CD4-positive, alpha-beta T cell treated with Interleukin-1 beta for 1 hour (primary cell): ENCODE results near the gene KIR2DL4.
"Not testable (repeated sequence)": the region's sequence is repeated elsewhere in the genome, so short reads cannot be mapped to it uniquely, and the experiment has no call there.

Experiments
- DNase-seq, 2 donors: peaks; one replicate each; pipeline ENCODE4 v3.0.0-alpha.2; 2020 to 2022

The KIR2DL4 gene

DNA sequence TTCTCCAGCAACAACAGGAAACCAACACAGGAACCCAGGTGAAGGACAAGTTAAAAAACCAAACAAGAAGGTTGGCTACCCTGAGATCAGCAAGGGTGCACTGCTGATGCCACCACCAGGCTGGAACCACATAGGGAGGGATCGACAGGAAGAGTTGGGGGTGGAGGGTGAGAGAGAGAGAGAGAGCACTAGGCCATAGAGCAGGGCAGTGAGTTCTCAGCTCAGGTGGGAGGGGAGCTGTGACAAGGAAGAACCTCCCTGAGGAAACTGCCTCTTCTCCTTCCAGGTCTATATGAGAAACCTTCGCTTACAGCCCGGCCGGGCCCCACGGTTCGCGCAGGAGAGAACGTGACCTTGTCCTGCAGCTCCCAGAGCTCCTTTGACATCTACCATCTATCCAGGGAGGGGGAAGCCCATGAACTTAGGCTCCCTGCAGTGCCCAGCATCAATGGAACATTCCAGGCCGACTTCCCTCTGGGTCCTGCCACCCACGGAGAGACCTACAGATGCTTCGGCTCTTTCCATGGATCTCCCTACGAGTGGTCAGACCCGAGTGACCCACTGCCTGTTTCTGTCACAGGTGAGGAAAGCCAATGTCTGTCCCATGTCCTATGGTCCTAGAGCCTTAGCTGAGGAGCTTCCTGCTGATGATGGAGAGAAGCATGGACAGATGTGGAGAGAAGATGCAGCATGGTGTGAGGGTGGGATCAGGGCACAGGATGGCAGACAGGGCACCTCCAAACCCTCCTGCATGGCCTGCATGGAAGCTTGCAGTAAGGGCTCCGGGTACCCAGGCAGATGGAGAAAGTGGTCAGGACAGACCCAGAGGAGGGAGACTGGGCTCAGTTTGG is 2.5 kb downstream of the KIR2DL4 start:
- no peak for DNase-seq

DNA sequence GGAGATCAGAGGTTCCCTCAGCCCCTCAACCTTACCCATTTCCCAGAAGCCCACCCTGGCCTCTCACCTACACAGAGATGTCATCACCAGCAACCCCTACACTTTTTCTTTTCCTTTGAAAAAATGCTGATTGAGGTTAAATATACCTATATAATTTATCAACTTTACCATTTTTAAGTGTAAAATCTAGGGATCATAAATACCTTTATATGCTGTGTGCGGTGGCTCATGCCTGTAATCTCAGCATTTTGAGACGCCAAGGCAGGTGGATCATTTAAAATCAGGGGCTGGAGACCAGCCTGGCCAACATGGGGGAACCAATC is 3.1 kb downstream of the KIR2DL4 start:
- DNase-seq: no peak

- DNase-seq: not testable (repeated sequence)
Observed at GRCh38 chr19:54814571-54814970, 11.2 kb downstream of the KIR2DL4 start.

DNA sequence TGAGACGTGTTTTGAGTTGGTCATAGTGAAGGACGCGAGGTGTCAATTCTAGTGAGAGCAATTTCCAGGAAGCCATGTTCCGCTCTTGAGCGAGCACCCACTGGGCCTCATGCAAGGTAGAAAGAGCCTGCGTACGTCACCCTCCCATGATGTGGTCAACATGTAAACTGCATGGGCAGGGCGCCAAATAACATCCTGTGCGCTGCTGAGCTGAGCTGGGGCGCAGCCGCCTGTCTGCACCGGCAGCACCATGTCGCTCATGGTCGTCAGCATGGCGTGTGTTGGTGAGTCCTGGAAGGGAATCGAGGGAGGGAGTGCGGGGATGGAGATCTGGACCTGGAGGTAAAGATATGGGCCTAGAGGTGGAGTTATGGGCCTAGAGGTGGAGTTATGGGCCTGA is 12.8 kb downstream of the KIR2DL4 start, which contains the start of gene KIR3DL1:
TSS of gene KIR3DL1 (plus strand) at position 218 of the 400 bp plus-strand sequence.
- not testable (repeated sequence) for DNase-seq

- DNase-seq: no peak
Observed at GRCh38 chr19:54817670-54818536, 14.5 kb downstream of the KIR2DL4 start.

- DNase-seq: not testable (repeated sequence)
Observed at GRCh38 chr19:54824416-54824815, 21.0 kb downstream of the KIR2DL4 start.

DNA sequence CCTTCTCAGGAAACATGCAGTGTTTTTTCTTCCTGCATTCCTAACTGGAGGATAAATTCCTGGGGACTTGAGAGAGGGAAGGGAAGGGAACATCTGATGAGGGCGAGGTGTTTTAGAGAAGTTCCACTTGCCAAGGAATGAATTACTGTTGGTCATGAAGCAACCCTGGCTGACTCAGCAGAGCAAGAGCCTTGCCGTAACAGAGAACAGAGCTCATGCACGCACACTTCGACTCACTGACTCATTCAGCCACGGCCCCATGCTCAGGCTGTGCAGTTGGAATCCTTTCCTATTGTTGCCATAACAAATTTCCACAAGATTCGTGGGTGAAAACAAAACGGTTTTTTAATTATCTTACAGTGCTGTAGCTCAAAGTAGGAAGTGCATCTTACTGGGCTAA is 21.9 kb downstream of the KIR2DL4 start:
- DNase-seq: peak in 1 of 2 donors; percentile 73

DNA sequence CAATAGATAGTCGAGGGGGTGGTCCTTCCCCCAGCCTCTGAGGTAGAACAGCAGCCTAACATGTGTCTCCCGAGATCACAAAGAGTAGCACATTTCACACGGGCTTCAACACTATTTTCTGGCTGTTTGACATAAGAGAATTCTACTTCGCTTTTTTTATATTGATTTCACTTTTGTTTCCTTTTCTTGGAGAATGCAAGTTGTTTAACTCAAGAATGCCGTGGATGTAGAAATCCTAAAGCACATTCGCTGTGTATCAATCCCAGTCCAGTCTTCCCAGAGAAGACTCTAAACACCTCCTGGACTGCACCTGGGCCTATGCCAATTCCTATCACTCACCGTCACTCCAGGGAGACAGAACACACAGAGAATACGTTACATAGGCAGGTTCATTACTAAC is 24.7 kb downstream of the KIR2DL4 start:
- not testable (repeated sequence) for DNase-seq

- DNase-seq: not testable (repeated sequence)
Observed at GRCh38 chr19:54832496-54832895, 29.1 kb downstream of the KIR2DL4 start, which contains the start of gene KIR2DS4. Gene KIR2DS4 (plus strand): TSS chr19:54832676.

GRCh38 chr19:54835126-54835525 is 31.7 kb downstream of the KIR2DL4 start:
- not testable (repeated sequence) for DNase-seq

DNA sequence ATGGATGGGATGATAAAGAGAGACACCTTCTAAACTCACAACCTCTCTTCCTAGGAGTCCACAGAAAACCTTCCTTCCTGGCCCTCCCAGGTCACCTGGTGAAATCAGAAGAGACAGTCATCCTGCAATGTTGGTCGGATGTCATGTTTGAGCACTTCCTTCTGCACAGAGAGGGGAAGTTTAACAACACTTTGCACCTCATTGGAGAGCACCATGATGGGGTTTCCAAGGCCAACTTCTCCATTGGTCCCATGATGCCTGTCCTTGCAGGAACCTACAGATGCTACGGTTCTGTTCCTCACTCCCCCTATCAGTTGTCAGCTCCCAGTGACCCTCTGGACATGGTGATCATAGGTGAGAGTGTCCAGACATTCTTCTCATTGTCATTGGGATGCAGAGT is 34.1 kb downstream of the KIR2DL4 start:
- DNase-seq: peak in 1 of 2 donors; percentile 17

GRCh38 chr19:54843171-54843570 is 39.8 kb downstream of the KIR2DL4 start:
- not testable (repeated sequence) for DNase-seq

DNA sequence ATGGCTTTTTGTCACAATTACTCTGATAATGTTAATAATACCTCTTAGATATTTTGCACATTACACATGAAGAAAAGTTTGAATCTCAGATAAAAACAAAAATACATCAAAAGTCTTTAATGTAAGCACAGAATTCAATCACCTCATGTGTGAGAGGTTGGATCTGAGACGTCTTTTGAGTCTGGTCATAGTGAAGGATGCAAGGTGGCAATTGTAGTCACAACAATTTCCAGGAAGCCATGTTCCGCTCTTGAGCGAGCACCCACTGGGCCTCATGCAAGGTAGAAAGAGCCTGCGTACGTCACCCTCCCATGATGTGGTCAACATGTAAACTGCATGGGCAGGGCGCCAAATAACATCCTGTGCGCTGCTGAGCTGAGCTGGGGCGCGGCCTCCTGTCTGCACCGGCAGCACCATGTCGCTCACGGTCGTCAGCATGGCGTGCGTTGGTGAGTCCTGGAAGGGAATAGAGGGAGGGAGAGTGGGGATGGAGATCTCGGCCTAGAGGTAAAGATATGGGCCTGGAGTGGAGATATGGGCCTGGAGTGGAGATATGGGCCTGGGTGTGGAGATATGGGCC is 46.7 kb downstream of the KIR2DL4 start, which contains the start of gene KIR3DL2:
TSS of gene KIR3DL2 (plus strand) at position 383 of the 580 bp plus-strand sequence. CDS start at position 416, 33 bp downstream.
- peak in 1 of 2 donors; percentile 17 for DNase-seq

DNA sequence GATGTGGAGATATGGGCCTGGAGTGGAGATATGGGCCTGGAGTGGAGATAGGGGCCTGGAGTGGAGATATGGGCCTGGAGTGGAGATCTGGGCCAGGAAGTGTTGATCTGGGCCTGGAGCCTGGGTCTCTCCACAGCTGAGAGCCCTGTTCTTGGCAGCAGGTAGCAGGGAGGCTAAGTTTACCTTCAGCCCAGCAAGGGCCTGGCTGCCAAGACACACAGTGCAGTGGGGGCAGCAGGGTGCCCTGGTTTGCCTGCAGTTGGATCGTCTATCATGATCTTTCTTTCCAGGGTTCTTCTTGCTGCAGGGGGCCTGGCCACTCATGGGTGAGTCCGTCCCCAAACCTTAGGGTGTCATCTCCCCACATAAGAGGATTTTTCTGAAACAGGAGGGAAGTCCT is 47.5 kb downstream of the KIR2DL4 start:
- no peak for DNase-seq

DNA sequence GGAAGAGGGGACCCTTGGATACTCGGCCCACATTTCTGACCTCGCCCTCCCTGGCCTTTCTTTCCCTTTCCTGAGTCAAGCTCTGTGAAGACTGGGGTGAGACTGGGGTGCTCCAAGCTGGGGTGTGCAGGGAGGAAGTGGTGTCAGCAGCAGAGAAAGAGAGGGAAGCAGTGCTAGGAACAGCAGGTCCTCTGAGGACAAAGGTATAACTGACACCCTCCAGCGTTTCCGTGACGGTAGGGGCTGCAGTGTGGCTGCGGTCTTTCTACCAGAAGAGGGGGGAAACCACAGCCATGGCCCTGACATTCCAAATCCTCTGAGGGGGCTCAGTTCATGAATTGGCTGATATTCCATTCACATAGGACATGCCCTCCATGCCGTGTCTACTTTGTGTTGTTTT is 47.9 kb downstream of the KIR2DL4 start:
- no peak for DNase-seq

- DNase-seq: not testable (repeated sequence)
Observed at GRCh38 chr19:54855241-54855640, 51.8 kb downstream of the KIR2DL4 start.

DNA sequence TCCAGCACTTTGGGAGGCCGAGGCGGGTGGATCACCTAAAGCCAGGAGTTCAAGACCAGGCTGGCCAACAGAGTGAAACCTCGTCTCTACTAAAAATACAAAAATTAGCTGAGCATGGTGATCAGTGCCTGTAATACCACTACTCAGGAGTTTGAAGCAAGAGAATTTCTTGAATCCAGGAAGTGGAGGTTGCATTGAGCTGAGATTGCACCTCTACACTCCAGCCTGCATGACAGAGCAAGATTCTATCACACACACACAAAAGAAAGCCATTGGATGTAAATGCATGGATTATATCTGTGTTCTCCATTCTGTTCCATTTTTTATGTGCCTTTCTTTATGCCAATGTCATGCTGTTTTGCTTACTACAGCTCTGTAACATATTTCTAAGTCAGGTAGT is 55.1 kb downstream of the KIR2DL4 start:
- DNase-seq: not testable (repeated sequence)

DNA sequence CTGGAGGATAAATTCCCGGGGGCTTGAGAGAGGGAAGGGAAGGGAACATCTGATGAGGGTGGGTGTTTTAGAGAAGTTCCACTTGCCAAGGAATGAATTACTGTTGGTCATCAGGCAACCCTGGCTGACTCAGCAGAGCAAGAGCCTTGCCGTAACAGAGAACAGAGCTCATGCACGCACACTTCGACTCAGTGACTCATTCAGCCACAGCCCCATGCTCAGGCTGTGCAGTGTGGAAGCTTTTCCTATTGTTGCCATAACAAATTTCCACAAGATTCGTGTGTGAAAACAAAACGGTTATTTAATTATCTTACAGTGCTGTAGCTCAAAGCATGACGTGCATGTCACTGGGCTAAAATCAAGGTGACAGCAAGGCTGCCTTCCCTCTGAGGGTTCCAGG is 56.0 kb downstream of the KIR2DL4 start:
- peak in 1 of 2 donors; percentile 64 for DNase-seq

- not testable (repeated sequence) for DNase-seq
Observed at GRCh38 chr19:54863459-54863858, 60.0 kb downstream of the KIR2DL4 start.
